Epithelial cell of proximal tubule (primary cell): ENCODE results near the gene FBN1. TPM values are rescaled to one million over a fixed set of nuclear protein-coding genes. Genes with fewer than 3 reads are reported as not detected.
A peak's percentile ranks its signal among the peaks of the same experiment; 100 is the strongest.

ENCODE experiments used
- DNase-seq: peaks from one replicate; pipeline ENCODE4 v3.0.0-alpha.2; 2011; ENCODE audit warnings: low read depth
- H3K4me3 ChIP-seq: 2 replicates; pipeline ENCODE4 v1.5.1; 2011; ENCODE audit warnings: low read depth, mild to moderate bottlenecking, low read length
- total RNA-seq: library from RNA; depleted of rRNA; stranded (reverse); fragments of >200 nt; gene quantifications from 2 replicates; pipeline ENCODE4 v1.2.3, GENCODE V29; 2015
- TF ChIP-seq, protein P1 (sequence below): conservative IDR thresholded peaks from 2 replicates; pipeline ENCODE4 v1.5.1; 2012; ENCODE audit warnings: low read depth, mild to moderate bottlenecking, low read length

The FBN1 gene
- total RNA-seq, 1 donor from 2014 or later, result 75.2 TPM

DNA sequence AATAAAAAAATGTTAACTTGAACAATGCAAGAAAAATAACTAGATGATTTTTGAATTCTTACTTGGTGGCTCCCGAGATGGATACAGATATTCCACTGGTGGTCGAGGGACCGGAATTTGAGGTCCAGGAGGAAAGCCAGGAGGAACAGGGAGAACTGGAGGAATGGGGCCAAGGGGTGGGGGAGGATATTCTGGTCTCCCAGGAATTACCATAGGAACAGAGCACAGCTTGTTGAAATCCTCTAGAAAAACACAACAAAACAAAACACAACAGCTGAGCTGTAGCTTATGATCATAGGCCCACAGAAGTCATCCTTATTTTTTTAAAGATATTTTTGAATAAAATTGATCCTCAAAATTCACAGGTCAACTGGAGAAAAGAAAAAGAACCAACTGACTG, 129.4 kb downstream of the FBN1 start:
- TF ChIP-seq, protein P1, sequence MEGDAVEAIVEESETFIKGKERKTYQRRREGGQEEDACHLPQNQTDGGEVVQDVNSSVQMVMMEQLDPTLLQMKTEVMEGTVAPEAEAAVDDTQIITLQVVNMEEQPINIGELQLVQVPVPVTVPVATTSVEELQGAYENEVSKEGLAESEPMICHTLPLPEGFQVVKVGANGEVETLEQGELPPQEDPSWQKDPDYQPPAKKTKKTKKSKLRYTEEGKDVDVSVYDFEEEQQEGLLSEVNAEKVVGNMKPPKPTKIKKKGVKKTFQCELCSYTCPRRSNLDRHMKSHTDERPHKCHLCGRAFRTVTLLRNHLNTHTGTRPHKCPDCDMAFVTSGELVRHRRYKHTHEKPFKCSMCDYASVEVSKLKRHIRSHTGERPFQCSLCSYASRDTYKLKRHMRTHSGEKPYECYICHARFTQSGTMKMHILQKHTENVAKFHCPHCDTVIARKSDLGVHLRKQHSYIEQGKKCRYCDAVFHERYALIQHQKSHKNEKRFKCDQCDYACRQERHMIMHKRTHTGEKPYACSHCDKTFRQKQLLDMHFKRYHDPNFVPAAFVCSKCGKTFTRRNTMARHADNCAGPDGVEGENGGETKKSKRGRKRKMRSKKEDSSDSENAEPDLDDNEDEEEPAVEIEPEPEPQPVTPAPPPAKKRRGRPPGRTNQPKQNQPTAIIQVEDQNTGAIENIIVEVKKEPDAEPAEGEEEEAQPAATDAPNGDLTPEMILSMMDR, result no peak
- no peak for DNase-seq

DNA sequence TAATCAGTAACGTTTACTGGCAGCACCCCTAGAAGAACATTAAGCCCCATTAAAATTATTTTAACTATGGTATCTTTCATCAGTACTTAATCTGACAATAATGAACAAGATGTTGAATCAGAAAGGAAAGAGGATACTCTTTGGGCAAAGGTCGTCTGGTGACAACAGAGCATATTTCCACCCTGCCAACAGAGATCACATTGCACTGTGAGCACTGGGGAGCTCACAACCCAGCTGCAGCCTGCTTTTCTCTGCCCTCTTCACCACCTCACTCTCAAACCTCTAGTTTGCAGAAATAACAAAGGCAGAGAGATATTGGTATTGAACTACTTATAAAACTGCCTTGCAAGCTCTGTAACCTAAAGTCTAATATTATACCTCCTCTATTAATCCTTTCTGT, 130.0 kb downstream of the FBN1 start:
- DNase-seq, result no peak
- TF ChIP-seq, protein P1, result no peak
- H3K4me3 ChIP-seq, result no peak overlapping the region

More for the DNA sequence above, 129.4 kb downstream of the FBN1 start:
- no peak overlapping the region for H3K4me3 ChIP-seq

DNA sequence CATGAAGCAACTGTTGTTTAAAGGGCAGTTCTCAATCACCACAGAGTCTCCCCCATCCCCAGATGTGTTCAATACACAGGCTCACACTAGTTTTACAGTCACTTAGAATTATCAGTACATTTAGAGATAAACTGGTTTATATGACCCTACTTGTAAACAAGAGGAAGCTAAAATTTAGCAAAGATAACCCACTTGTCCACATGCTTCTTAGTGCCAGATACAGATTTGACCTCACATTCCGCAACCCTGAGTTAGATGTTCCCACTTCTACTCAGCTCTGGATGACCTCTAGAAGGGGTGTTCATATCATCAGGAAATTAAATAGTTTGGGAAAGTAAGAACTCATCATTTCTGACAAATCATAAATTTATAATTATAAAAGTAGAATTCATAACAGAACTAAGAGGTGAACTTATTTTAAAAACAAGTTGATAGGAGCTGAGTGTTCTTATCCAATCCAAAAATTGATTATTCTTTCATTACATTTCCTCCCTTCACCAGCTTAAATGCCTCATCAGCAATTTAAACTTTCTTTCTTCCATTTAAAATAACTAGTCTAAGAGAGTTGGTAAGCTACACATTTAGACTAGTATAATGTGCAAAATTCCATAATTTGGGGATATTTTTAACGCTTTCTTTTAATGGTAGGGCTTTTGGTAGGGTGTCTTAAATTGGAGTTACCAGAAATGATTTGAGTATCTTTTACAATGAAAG, 131.2 kb downstream of the FBN1 start:
- TF ChIP-seq, protein P1, result no peak
- DNase-seq, result no peak
- H3K4me3 ChIP-seq, result no peak overlapping the region

DNA sequence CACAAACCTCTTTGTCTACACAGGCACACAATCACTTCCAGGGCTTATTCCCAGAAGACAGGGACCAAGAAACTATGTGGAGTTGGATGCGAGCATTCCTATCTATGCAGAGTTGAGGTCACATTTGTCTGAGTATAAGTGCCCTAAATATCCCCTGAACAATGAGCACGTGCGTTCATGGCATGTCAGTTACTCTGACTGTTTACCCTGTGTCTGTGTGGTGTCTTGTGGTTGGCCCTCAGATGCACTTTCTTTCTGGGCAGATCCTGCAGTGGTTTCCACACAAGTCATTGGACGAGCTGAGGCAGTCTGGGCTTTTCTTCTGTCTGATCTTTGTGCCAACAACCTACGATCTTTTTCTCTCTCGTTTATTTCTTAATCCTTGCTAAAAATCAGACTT, 134.5 kb downstream of the FBN1 start:
- DNase-seq, result no peak
- no peak overlapping the region for H3K4me3 ChIP-seq
- TF ChIP-seq, protein P1, result no peak

DNA sequence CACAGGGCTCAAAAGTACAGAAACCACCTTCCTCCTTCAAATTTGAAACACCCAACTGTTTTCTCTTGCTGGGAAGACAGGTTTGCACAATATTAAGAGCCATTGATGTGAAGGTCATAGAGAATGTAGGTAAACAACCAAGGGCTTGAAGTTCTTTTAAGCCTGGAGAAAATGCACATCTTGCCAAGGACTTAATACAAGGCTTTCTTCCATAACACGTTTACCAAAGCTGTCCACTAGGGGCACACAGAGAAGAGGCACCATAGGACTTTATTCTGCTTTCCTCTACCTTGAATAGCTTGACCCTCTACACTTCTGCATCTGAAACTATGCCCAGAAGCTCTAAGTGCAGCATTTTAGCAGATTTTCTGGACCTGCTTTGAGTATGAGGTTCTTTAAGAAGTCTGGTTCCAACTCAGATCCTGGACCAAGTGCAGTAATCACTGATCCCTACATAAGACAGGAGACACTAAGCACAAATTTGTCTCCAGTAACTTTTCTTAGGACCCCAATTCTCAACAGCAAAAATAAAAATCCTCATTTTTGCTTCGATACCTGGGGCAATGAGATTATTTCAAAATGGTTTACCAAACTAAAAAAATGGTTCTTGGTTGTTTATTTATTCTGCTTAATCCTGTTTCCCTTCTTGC, 138.0 kb downstream of the FBN1 start:
- DNase-seq, result peak; percentile 12
- TF ChIP-seq, protein P1, result peak; percentile 88
- no peak overlapping the region for H3K4me3 ChIP-seq

DNA sequence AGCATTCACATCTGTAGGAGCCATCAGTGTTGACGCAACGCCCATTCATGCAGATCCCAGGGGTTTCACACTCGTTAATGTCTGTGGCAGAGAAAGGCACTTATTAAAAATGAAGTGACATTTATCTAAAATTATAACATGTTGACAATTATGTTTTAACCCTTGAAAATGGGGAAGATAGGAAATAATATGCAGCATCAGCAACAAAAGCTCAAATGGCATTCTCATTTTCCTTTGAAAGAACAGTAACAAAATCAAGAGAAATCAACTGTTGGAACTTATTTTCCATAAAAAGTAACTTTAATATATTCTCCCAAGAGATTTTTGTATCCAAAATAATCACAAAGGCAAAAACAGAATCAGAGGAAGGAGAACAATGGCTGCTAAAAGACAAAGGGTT, 140.4 kb downstream of the FBN1 start:
- TF ChIP-seq, protein P1, result no peak
- no peak overlapping the region for H3K4me3 ChIP-seq
- DNase-seq, result no peak
